H1 (cell line): ENCODE results near the gene LLPH. TPM values are rescaled to one million over a fixed set of nuclear protein-coding genes. Genes with fewer than 3 reads are reported as not detected.

ENCODE experiments used
- CHD7 ChIP-seq: fragments of 300-600 bp; sonication (generic); IDR thresholded peaks from 2 replicates; pipeline ENCODE4 v1.7.1; 2012; ENCODE audit warnings: low read length, moderate library complexity, mild to moderate bottlenecking, inconsistent platforms; ENCODE audit not compliant: insufficient replicate concordance
- SIRT6 ChIP-seq: IDR thresholded peaks from one replicate; pipeline ENCODE4 v1.7.1; 2012; ENCODE audit warnings: low read length, inconsistent platforms
- TAF1 ChIP-seq: IDR thresholded peaks from 2 replicates; pipeline ENCODE4 v1.6.1; 2011; ENCODE audit warnings: mild to moderate bottlenecking, low read depth, low read length
- polyA plus RNA-seq, 7 experiments: library from polyadenylated mRNA; depleted of rRNA in 3 of 7; stranded (reverse) in 5 of 7; unstranded in 2 of 7; fragments of >200 nt in 5 of 7; fragments of 200-250 nt in 2 of 7; gene quantifications; 1 replicate in 5 of 7; 2 replicates in 1 of 7; 4 replicates in 1 of 7; pipeline versions ENCODE4 v1.2.1 to v1.2.3, GENCODE V29; 2011 to 2013; ENCODE audit warnings: missing spikeins in 2 of 7, mixed read lengths in 2 of 7
- total RNA-seq: library from RNA; stranded (reverse); fragmentation: NEBNext Ultra II Directional; extraction: Animal tissue kit (Norgen Biotek cat#: 25700); gene quantifications from 2 replicates; pipeline ENCODE4 v1.2.1, GENCODE V29; 2021

The LLPH gene
- total and polyA plus RNA-seq, 2 of the 8 experiments (the other 6 are each of a cell fraction or from before 2014, with no cell fraction given), result 2.3 to 31.3 TPM

- TF ChIP-seq CHD7 (no peak), SIRT6 (no peak), TAF1 (no peak)
Measured at GRCh38 chr12:66176105-66176900, 45.8 kb upstream of the LLPH start (continued).
